IMR-90 (cell line): ENCODE measurements around the gene GJA8. TPM values are rescaled to one million over a fixed set of nuclear protein-coding genes. Genes with fewer than 3 reads are reported as not detected.
"Not testable (repeated sequence)": the region's sequence is repeated elsewhere in the genome, so short reads cannot be mapped to it uniquely, and the experiment has no call there.

Experiments
- ATAC-seq: fragments of 200-7000 bp; cut with Tn5 transposase; 2 replicates; pipeline ENCODE4 v1.9.1; 2020; ENCODE audit warnings: low read depth, mild to moderate bottlenecking, moderate library complexity
- BruUV-seq: library from RNA; stranded (reverse); fragments of 400-500 nt; replicated peaks from 2 replicates; lab custom pipeline; 2021; lab: Mats Ljungman, UMichigan
- CTCF ChIA-PET: fragments of 300-600 bp; formaldehyde crosslinking; extraction: SDS; loops from one replicate; lab custom pipeline; 2021; ENCODE audit warnings: antibody characterized with exemption; lab: Yijun Ruan, JAX
- POLR2A ChIA-PET: fragments of 300-600 bp; sonication (Branson Sonifier 250); formaldehyde crosslinking; loops from one replicate; lab custom pipeline; 2022; ENCODE audit warnings: antibody characterized with exemption; ENCODE audit not compliant: unreplicated experiment; lab: Charles Lee
- DNase-seq: peaks from one replicate; pipeline ENCODE4 v3.0.0; 2013
- H2AFZ ChIP-seq: replicated peaks from 2 replicates; pipeline ENCODE3; 2013; ENCODE audit warnings: low read length, mild to moderate bottlenecking; ENCODE audit not compliant: poor library complexity
- H2AK5ac ChIP-seq: 2 replicates; pipeline ENCODE4 v1.6.1; 2013; ENCODE audit warnings: low read depth, low read length, inconsistent platforms
- H2AK9ac ChIP-seq: replicated peaks from 2 replicates; pipeline ENCODE3; 2013; ENCODE audit warnings: mild to moderate bottlenecking, low read depth, low read length, moderate library complexity; ENCODE audit not compliant: poor library complexity
- H2BK120ac ChIP-seq: 2 replicates; pipeline ENCODE4 v1.6.1; 2013; ENCODE audit warnings: low read depth, low read length, inconsistent platforms
- H2BK15ac ChIP-seq: 3 replicates; pipeline ENCODE4 v1.6.1; 2013; ENCODE audit warnings: low read depth, low read length, inconsistent platforms
- H2BK20ac ChIP-seq: 2 replicates; pipeline ENCODE4 v1.6.1; 2013; ENCODE audit warnings: low read depth, mild to moderate bottlenecking, inconsistent platforms, low read length, moderate library complexity
- H2BK5ac ChIP-seq: 2 replicates; pipeline ENCODE4 v1.6.1; 2013; ENCODE audit warnings: mild to moderate bottlenecking, low read depth, low read length, inconsistent platforms; ENCODE audit not compliant: poor library complexity, severe bottlenecking
- H3K14ac ChIP-seq: replicated peaks from 2 replicates; pipeline ENCODE4 v1.6.1; 2013; ENCODE audit warnings: low read depth, low read length, inconsistent platforms
- H3K18ac ChIP-seq: 2 replicates; pipeline ENCODE4 v1.6.1; 2013; ENCODE audit warnings: low read depth, low read length, control low read depth
- H3K23ac ChIP-seq: 2 replicates; pipeline ENCODE4 v1.6.1; 2013; ENCODE audit warnings: low read depth, low read length, inconsistent platforms
- H3K27ac ChIP-seq: 2 replicates; pipeline ENCODE4 v1.5.1; 2013; ENCODE audit warnings: mild to moderate bottlenecking, control low read depth, low read length; ENCODE audit not compliant: insufficient read depth
- H3K27me3 ChIP-seq: 2 replicates; pipeline ENCODE4 v1.6.1; 2013; ENCODE audit warnings: low read length; ENCODE audit not compliant: control insufficient read depth, insufficient read depth
- H3K36me3 ChIP-seq: 2 replicates; pipeline ENCODE4 v1.6.1; 2013; ENCODE audit warnings: low read length, mixed read lengths; ENCODE audit not compliant: control insufficient read depth, insufficient read depth
- H3K4ac ChIP-seq: 2 replicates; pipeline ENCODE4 v1.6.1; 2013; ENCODE audit warnings: low read depth, low read length, inconsistent platforms
- H3K4me1 ChIP-seq: 2 replicates; pipeline ENCODE4 v1.6.1; 2013; ENCODE audit warnings: low read length, mixed read lengths; ENCODE audit not compliant: control insufficient read depth, insufficient read depth
- H3K4me2 ChIP-seq: 2 replicates; pipeline ENCODE4 v1.6.1; 2013; ENCODE audit warnings: low read depth, mild to moderate bottlenecking, control low read depth, low read length, moderate library complexity
- H3K4me3 ChIP-seq: 2 replicates; pipeline ENCODE4 v1.5.1; 2013; ENCODE audit warnings: low read depth, mild to moderate bottlenecking, control low read depth, low read length, moderate library complexity; ENCODE audit not compliant: insufficient read depth
- H3K56ac ChIP-seq: 2 replicates; pipeline ENCODE4 v1.6.1; 2013; ENCODE audit warnings: low read length, inconsistent platforms; ENCODE audit not compliant: insufficient read depth; ENCODE audit errors: extremely low read depth
- H3K79me1 ChIP-seq, 2 experiments: 2 replicates each; pipeline ENCODE4 v1.6.1; 2013; ENCODE audit warnings: low read length in 2 of 2, inconsistent platforms in 1 of 2, low read depth in 1 of 2
- H3K9ac ChIP-seq: 2 replicates; pipeline ENCODE4 v1.6.1; 2013; ENCODE audit warnings: low read depth, low read length, control low read depth
- H3K9me1 ChIP-seq: 2 replicates; pipeline ENCODE4 v1.6.1; 2013; ENCODE audit warnings: low read length, inconsistent platforms; ENCODE audit not compliant: insufficient read depth
- H3K9me3 ChIP-seq: 2 replicates; pipeline ENCODE4 v1.6.1; 2013; ENCODE audit warnings: low read length; ENCODE audit not compliant: control insufficient read depth, insufficient read depth
- H4K20me1 ChIP-seq: 2 replicates; pipeline ENCODE4 v1.6.1; 2013; ENCODE audit warnings: low read length, inconsistent platforms; ENCODE audit not compliant: insufficient read depth
- H4K5ac ChIP-seq: 2 replicates; pipeline ENCODE4 v1.6.1; 2013; ENCODE audit warnings: mild to moderate bottlenecking, low read depth, low read length, control low read depth
- H4K8ac ChIP-seq, 2 experiments: 2 replicates each; pipeline ENCODE4 v1.6.1; 2013; ENCODE audit warnings: low read depth in 2 of 2, low read length in 2 of 2, control low read depth in 1 of 2, inconsistent platforms in 1 of 2
- H4K91ac ChIP-seq: 2 replicates; pipeline ENCODE4 v1.6.1; 2013; ENCODE audit warnings: low read depth, low read length, inconsistent platforms; ENCODE audit not compliant: insufficient read depth
- MXI1 ChIP-seq: IDR thresholded peaks from 2 replicates; pipeline ENCODE4 v1.6.1; 2012; ENCODE audit warnings: low read depth, mild to moderate bottlenecking, low read length, moderate library complexity, borderline replicate concordance
- POLR2A ChIP-seq: IDR thresholded peaks from 2 replicates; pipeline ENCODE4 v1.6.1; 2012; ENCODE audit warnings: mild to moderate bottlenecking, low read depth, low read length
- WGBS, 2 experiments: methylation state at CpG; one replicate each; pipeline versions ENCODE4 v1.1.5 to v1.1.7; 2013; ENCODE audit warnings: missing lambda C conversion rate in 2 of 2; ENCODE audit not compliant: insufficient read length in 1 of 2; ENCODE audit errors: extremely low coverage in 2 of 2; 5-methylcytosine and 5-hydroxymethylcytosine counted together
- dilution Hi-C: fragments of 300-500 bp; cut with HindIII; formaldehyde crosslinking; loops from one replicate; pipeline ENCODE4 v1.14.3; 2018; ENCODE audit warnings: low sequenced_read_pairs; ENCODE audit not compliant: unreplicated experiment
- in situ Hi-C: fragments of 300-500 bp; cut with MboI; formaldehyde crosslinking; loops from 3 replicates; pipeline ENCODE4 v1.14.3; 2019; ENCODE audit warnings: low sequenced_read_pairs, inconsistent platforms, mixed read lengths
- intact Hi-C: fragments of 100-400 bp; cut with micrococcal nuclease; formaldehyde crosslinking; loops from 2 replicates; pipeline ENCODE4 v1.10.0; 2022
- polyA plus RNA-seq, 3 experiments: library from polyadenylated mRNA; depleted of rRNA; stranded (reverse); fragments of >200 nt; gene quantifications; 2 replicates each; pipeline ENCODE4 v1.2.3, GENCODE V29; 2012; ENCODE audit warnings: low replicate concordance in 1 of 3
- total RNA-seq: library from RNA; depleted of rRNA; stranded (reverse); fragments of >200 nt; gene quantifications from 2 replicates; pipeline ENCODE4 v1.2.3, GENCODE V29; 2012

Gene GJA8
- total and polyA plus RNA-seq, 2 of the 4 experiments (the other 2 are of a cell fraction) = not detected

GRCh38 chr1:147928236-147929132, 25.9 kb downstream of the GJA8 start, which contains the start of gene GPR89B:
GPR89B (plus strand) TSS chr1:147928420; CDS start chr1:147928537, 117 bp downstream.
- peak within 1 kb of the TSS; percentile 45; the same call in 1 of the 2 replicates for H3K14ac ChIP-seq
- H2BK120ac ChIP-seq, H3K36me3 ChIP-seq, H3K56ac ChIP-seq, H2BK20ac ChIP-seq, dilution Hi-C loops, POLR2A ChIA-PET, H3K18ac ChIP-seq, H3K4ac ChIP-seq, H4K20me1 ChIP-seq, H3K4me1 ChIP-seq, H2BK15ac ChIP-seq, H4K91ac ChIP-seq, in situ Hi-C loops, CTCF ChIA-PET, H2AK9ac ChIP-seq, H3K9me1 ChIP-seq, H2AK5ac ChIP-seq, H3K79me1 ChIP-seq, H3K27me3 ChIP-seq, BruUV-seq, intact Hi-C loops, H3K9me3 ChIP-seq, H4K5ac ChIP-seq: not testable (repeated sequence)
- peak within 1 kb of the TSS; percentile 60 to 81; a peak in 2 of 4 replicates for H4K8ac ChIP-seq
- H3K4me2 ChIP-seq = peak within 1 kb of the TSS; percentile 26
- WGBS, 2 experiments = 0% methylated on average over 5 of the region's 72 CpGs; no CpG with 5 or more reads in 1 of the 2 experiments
- peak; percentile 67; the same call in 1 of the 2 replicates for TF ChIP-seq POLR2A
- 0 out of 2 replicates have a peak, but pooled peaks have one; percentile 20 for TF ChIP-seq MXI1
- peak within 1 kb of the TSS; percentile 42; the same call in 1 of the 2 replicates for H3K23ac ChIP-seq
- peak within 1 kb of the TSS; percentile 65 for H3K27ac ChIP-seq
- peak within 1 kb of the TSS; percentile 78 for H2AFZ ChIP-seq
- peak within 1 kb of the TSS; percentile 100 for H3K4me3 ChIP-seq
- H3K9ac ChIP-seq = peak within 1 kb of the TSS; percentile 81
- peak within 1 kb of the TSS; percentile 3 for H2BK5ac ChIP-seq
- ATAC-seq = peak; percentile 99
- DNase-seq = peak; percentile 80

DNA sequence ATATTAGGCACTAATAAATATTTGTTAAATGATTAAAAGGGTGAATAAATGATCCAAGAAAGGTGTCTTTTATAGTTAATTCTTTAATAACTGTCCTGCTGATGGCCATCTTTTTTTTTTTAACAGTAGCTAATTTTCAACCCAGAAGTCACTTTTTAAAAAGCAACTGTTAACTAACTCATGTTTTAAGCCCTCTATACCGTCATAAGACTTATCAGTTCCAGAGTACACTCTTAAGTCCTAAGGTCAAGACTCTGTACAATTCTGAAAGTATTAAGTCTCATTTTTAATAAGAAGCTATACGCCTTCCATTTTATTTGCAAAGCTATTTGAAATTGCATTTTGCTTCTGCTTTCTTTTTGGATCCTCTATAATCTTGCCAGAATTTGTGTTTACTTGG, 28.5 kb downstream of the GJA8 start:
- ATAC-seq, DNase-seq, BruUV-seq, intact Hi-C loops, H4K91ac ChIP-seq, H3K14ac ChIP-seq, in situ Hi-C loops, H2AFZ ChIP-seq, H3K18ac ChIP-seq, H3K9me1 ChIP-seq, H2AK5ac ChIP-seq, dilution Hi-C loops, CTCF ChIA-PET, H2BK15ac ChIP-seq, H3K23ac ChIP-seq, H3K9me3 ChIP-seq, H3K79me1 ChIP-seq, H2BK20ac ChIP-seq, H3K36me3 ChIP-seq, H2BK120ac ChIP-seq, POLR2A ChIA-PET, H3K4me1 ChIP-seq, H3K4me2 ChIP-seq, H3K56ac ChIP-seq, H2BK5ac ChIP-seq, H3K4me3 ChIP-seq, H3K27ac ChIP-seq, H3K4ac ChIP-seq, H3K27me3 ChIP-seq, H2AK9ac ChIP-seq, H3K9ac ChIP-seq, H4K8ac ChIP-seq, H4K20me1 ChIP-seq, H4K5ac ChIP-seq: not testable (repeated sequence)
- WGBS, 2 experiments = no CpG with 5 or more reads among the region's 2 CpGs
